Measurements from ENCODE around the gene RBM10.

The RBM10 gene

GRCh38 chrX:47234583-47234982, 89.6 kb downstream of the RBM10 start:
- TF ChIP-seq POU2F2 (IDR thresholded peaks at IDR 0.05; ENCODE audit: low read depth, low read length): no peak
- TF ChIP-seq POLR2A (IDR thresholded peaks at IDR 0.05; ENCODE audit: low read depth, low read length): no peak
- TF ChIP-seq POLR2AphosphoS5 (IDR thresholded peaks at IDR 0.05; ENCODE audit: low read depth, low read length): no peak
- no peak for TF ChIP-seq TAF1 (IDR thresholded peaks at IDR 0.05; ENCODE audit: low read depth, low read length)
- TF ChIP-seq SPI1 (IDR thresholded peaks at IDR 0.05; ENCODE audit: low read depth, low read length): no peak
- TF ChIP-seq PAX5 (IDR thresholded peaks at IDR 0.05; ENCODE audit: insufficient read depth, low read length, severe bottlenecking): no peak
- DNase-seq (ENCODE audit: insufficient read length, low spot score) (no peak), FAIRE-seq (no peak)

GRCh38 chrX:47235691-47236103, 90.7 kb downstream of the RBM10 start:
- FAIRE-seq: no peak
- DNase-seq (ENCODE audit: insufficient read length, low spot score): no peak

More at GRCh38 chrX:47235691-47236103, 90.7 kb downstream of the RBM10 start:
- TF ChIP-seq POLR2AphosphoS5 (IDR thresholded peaks at IDR 0.05; ENCODE audit: low read depth, low read length): no peak
- TF ChIP-seq TAF1 (IDR thresholded peaks at IDR 0.05; ENCODE audit: low read depth, low read length): no peak
- TF ChIP-seq PAX5 (IDR thresholded peaks at IDR 0.05; ENCODE audit: insufficient read depth, low read length, severe bottlenecking): no peak
- TF ChIP-seq POLR2A (IDR thresholded peaks at IDR 0.05; ENCODE audit: low read depth, low read length): no peak
- no peak for TF ChIP-seq POU2F2 (IDR thresholded peaks at IDR 0.05; ENCODE audit: low read depth, low read length)
- TF ChIP-seq SPI1 (IDR thresholded peaks at IDR 0.05; ENCODE audit: low read depth, low read length): no peak
